Measurements from ENCODE around the gene RXYLT1. TPM values are rescaled to one million over a fixed set of nuclear protein-coding genes. Genes with fewer than 3 reads are reported as not detected.

Gene RXYLT1
- total RNA-seq, 2 donors from 2014 or later = 9.7 to 11.0 TPM

- Mint-ChIP-seq H3K4me3 (no peak overlapping the region), H3K4me1 (peaks cover 9% of the 10 kb centered on the region), H3K9me3 (peaks cover 9% of the 10 kb centered on the region), H3K36me3 (ENCODE audit: low read depth) (no peaks in the 10 kb centered on the region), H3K27ac (no peak overlapping the region), H3K27me3 (ENCODE audit: insufficient read depth) (no peaks in the 10 kb centered on the region)
- no peak for DNase-seq
- H3K4me3 ChIP-seq (ENCODE audit: low read length) = no peak overlapping the region
- no peaks in the 10 kb centered on the region for H3K36me3 ChIP-seq (ENCODE audit: control insufficient read depth, insufficient read depth, low read length)
- 85 to 89% methylated on average over 6 of the region's 6 CpGs for WGBS, 2 experiments (ENCODE audit: insufficient coverage in 1 of 2, insufficient read length in 1 of 2)
- peaks cover 23% of the 10 kb centered on the region for H3K9me3 ChIP-seq (ENCODE audit: control insufficient read depth, low read length)
- no peak overlapping the region for H3K27ac ChIP-seq (ENCODE audit: low read depth, low read length)
- no peaks in the 10 kb centered on the region for H3K4me1 ChIP-seq (ENCODE audit: control insufficient read depth, insufficient read depth, low read length)
- H3K9ac ChIP-seq (ENCODE audit: extremely low read depth, low read length, poor library complexity, severe bottlenecking) = no peak overlapping the region
- no peaks in the 10 kb centered on the region for H3K27me3 ChIP-seq (ENCODE audit: control insufficient read depth, insufficient read depth, low read length, poor library complexity, severe bottlenecking)
- no peak for TF ChIP-seq CTCF (conservative IDR thresholded peaks at IDR 0.05)
These were observed 36.3 kb downstream of the RXYLT1 start for GRCh38 chr12:63816031-63816430.

- H3K27ac Mint-ChIP-seq = no peak overlapping the region
- H3K4me3 Mint-ChIP-seq = no peak overlapping the region
- no peak overlapping the region for H3K27ac ChIP-seq (ENCODE audit: low read depth, low read length)
- DNase-seq = no peak
- H3K27me3 Mint-ChIP-seq (ENCODE audit: insufficient read depth) = peaks cover 6% of the 10 kb centered on the region
- TF ChIP-seq CTCF (conservative IDR thresholded peaks at IDR 0.05) = no peak
- WGBS, 2 experiments (ENCODE audit: insufficient coverage in 1 of 2, insufficient read length in 1 of 2) = 86 to 100% methylated on average over 1 of the region's 1 CpG
- no peaks in the 10 kb centered on the region for H3K4me1 Mint-ChIP-seq
- H3K27me3 ChIP-seq (ENCODE audit: control insufficient read depth, insufficient read depth, low read length, poor library complexity, severe bottlenecking) = no peaks in the 10 kb centered on the region
- H3K36me3 ChIP-seq (ENCODE audit: control insufficient read depth, insufficient read depth, low read length) = no peaks in the 10 kb centered on the region
- no peaks in the 10 kb centered on the region for H3K36me3 Mint-ChIP-seq (ENCODE audit: low read depth)
- H3K4me1 ChIP-seq (ENCODE audit: control insufficient read depth, insufficient read depth, low read length) = no peaks in the 10 kb centered on the region
- peaks cover 17% of the 10 kb centered on the region for H3K9me3 Mint-ChIP-seq
- H3K4me3 ChIP-seq (ENCODE audit: low read length) = no peak overlapping the region
- H3K9me3 ChIP-seq (ENCODE audit: control insufficient read depth, low read length) = peaks cover 24% of the 10 kb centered on the region
- H3K9ac ChIP-seq (ENCODE audit: extremely low read depth, low read length, poor library complexity, severe bottlenecking) = no peak overlapping the region
These were observed 40.7 kb downstream of the RXYLT1 start for GRCh38 chr12:63820427-63820826.

GRCh38 chr12:63821781-63822251 is 42.1 kb downstream of the RXYLT1 start:
- no peaks in the 10 kb centered on the region for H3K27me3 ChIP-seq (ENCODE audit: control insufficient read depth, insufficient read depth, low read length, poor library complexity, severe bottlenecking)
- peaks cover 17% of the 10 kb centered on the region for H3K9me3 Mint-ChIP-seq
- no peak overlapping the region for H3K9ac ChIP-seq (ENCODE audit: extremely low read depth, low read length, poor library complexity, severe bottlenecking)
- H3K4me1 ChIP-seq (ENCODE audit: control insufficient read depth, insufficient read depth, low read length) = no peaks in the 10 kb centered on the region
- H3K27ac Mint-ChIP-seq = no peak overlapping the region
- no peak for DNase-seq
- H3K36me3 Mint-ChIP-seq (ENCODE audit: low read depth) = no peaks in the 10 kb centered on the region
- H3K9me3 ChIP-seq (ENCODE audit: control insufficient read depth, low read length) = peaks cover 24% of the 10 kb centered on the region
- peaks cover 6% of the 10 kb centered on the region for H3K27me3 Mint-ChIP-seq (ENCODE audit: insufficient read depth)
- no peaks in the 10 kb centered on the region for H3K4me1 Mint-ChIP-seq
- H3K4me3 Mint-ChIP-seq = no peak overlapping the region
- TF ChIP-seq CTCF (conservative IDR thresholded peaks at IDR 0.05) = no peak
- H3K36me3 ChIP-seq (ENCODE audit: control insufficient read depth, insufficient read depth, low read length) = no peaks in the 10 kb centered on the region
- H3K27ac ChIP-seq (ENCODE audit: low read depth, low read length) = no peak overlapping the region
- no peak overlapping the region for H3K4me3 ChIP-seq (ENCODE audit: low read length)
- 95 to 97% methylated on average over 31 to 38 of the region's 38 CpGs for WGBS, 2 experiments (ENCODE audit: insufficient coverage in 1 of 2, insufficient read length in 1 of 2)
